Measurements from ENCODE around the gene MED15.

MED15 gene

GRCh38 chr22:20507253-20508066 lies at the start of gene MED15:
Gene MED15 (plus strand): TSS chr22:20507610. CDS start chr22:20507679, 69 bp downstream.
- peak within 1 kb of the TSS; percentile 97 for H3K9ac ChIP-seq (ENCODE audit: low read depth in 1 of 2, low read length in 2 of 2)
- peaks cover 0 to 4% of the 10 kb centered on the region in 2 donors for H3K36me3 ChIP-seq (ENCODE audit: control insufficient read depth in 2 of 2, insufficient read depth in 2 of 2, low read length in 2 of 2)
- no peaks in the 10 kb centered on the region for H3K9me3 ChIP-seq (ENCODE audit: control insufficient read depth in 2 of 2, low read length in 2 of 2)
- H3K27me3 ChIP-seq (ENCODE audit: control insufficient read depth in 2 of 2, insufficient read depth in 2 of 2, low read length in 2 of 2), result no peaks in the 10 kb centered on the region
- H3K27ac ChIP-seq (ENCODE audit: low read depth in 2 of 2, low read length in 2 of 2), result peak within 1 kb of the TSS; percentile 95
- peaks cover 32 to 38% of the 10 kb centered on the region in 2 donors for H3K4me1 ChIP-seq (ENCODE audit: control insufficient read depth in 2 of 2, insufficient read depth in 2 of 2, low read length in 2 of 2)
- H3K4me3 ChIP-seq (ENCODE audit: low read length in 2 of 2), result peak within 1 kb of the TSS; percentile 80 to 91

DNA sequence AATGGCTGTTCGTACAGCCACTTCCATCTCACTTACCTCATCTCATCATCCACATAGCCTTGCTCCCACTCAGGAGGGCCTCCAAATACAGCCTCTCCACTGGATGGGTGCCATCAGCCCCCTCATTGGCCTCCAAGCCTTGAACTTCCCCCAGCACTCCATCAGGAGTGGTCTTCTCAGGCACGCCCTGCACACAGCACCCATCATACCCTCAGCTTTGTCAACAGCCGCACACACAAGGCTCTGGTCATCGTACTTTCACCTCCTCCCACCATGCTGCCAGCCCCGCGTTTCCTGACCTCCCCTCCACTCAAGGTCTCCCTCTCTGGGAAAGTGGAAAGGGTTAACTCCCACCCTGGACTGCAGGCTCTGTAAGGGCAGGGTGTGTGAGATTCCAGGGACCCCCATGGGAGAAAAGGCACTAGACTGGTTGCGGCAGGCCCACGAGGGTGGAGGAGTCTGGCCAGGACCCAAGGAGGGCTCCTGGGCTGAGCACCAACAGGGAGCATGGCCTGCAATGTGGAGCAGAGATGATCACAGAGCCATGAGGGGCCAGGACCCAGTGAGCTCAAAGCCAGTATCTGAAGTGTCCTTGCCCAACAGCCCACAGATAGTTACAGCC lies 48.8 kb upstream of the MED15 start:
- Histone ChIP-seq H3K4me3 (ENCODE audit: low read length in 2 of 2) (no peak overlapping the region), H3K9me3 (ENCODE audit: control insufficient read depth in 2 of 2, low read length in 2 of 2) (no peaks in the 10 kb centered on the region), H3K27ac (ENCODE audit: low read depth in 2 of 2, low read length in 2 of 2) (no peak overlapping the region), H3K27me3 (ENCODE audit: control insufficient read depth in 2 of 2, insufficient read depth in 2 of 2, low read length in 2 of 2) (no peaks in the 10 kb centered on the region), H3K36me3 (ENCODE audit: control insufficient read depth in 2 of 2, insufficient read depth in 2 of 2, low read length in 2 of 2) (peaks cover 5 to 7% of the 10 kb centered on the region in 2 donors), H3K9ac (ENCODE audit: low read depth in 1 of 2, low read length in 2 of 2) (no peak overlapping the region), H3K4me1 (ENCODE audit: control insufficient read depth in 2 of 2, insufficient read depth in 2 of 2, low read length in 2 of 2) (peaks cover 0 to 2% of the 10 kb centered on the region in 2 donors)

DNA sequence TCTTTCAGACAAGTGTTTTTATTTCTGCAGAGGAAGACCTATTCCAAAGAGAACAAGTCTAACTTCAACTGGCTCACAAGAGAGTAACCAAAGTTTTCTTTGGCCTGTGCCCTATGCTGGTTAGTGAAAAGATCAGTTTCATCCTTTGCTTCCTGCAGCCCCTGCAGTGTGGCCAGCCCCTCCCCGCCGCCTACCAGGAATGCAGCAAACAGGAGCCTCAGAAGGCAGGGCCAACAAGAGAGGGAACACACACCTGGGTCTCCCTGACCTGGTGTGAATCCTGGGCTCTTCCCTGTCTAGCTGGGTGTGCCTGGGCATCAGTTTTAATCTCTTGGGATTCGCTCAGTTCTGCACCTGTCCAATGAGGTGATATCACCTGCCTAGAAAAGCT lies 48.3 kb upstream of the MED15 start:
- Histone ChIP-seq H3K27me3 (ENCODE audit: control insufficient read depth in 2 of 2, insufficient read depth in 2 of 2, low read length in 2 of 2) (no peaks in the 10 kb centered on the region), H3K27ac (ENCODE audit: low read depth in 2 of 2, low read length in 2 of 2) (no peak overlapping the region), H3K36me3 (ENCODE audit: control insufficient read depth in 2 of 2, insufficient read depth in 2 of 2, low read length in 2 of 2) (peaks cover 6 to 7% of the 10 kb centered on the region in 2 donors), H3K4me1 (ENCODE audit: control insufficient read depth in 2 of 2, insufficient read depth in 2 of 2, low read length in 2 of 2) (peaks cover 0 to 5% of the 10 kb centered on the region in 2 donors), H3K9me3 (ENCODE audit: control insufficient read depth in 2 of 2, low read length in 2 of 2) (no peaks in the 10 kb centered on the region), H3K9ac (ENCODE audit: low read depth in 1 of 2, low read length in 2 of 2) (no peak overlapping the region), H3K4me3 (ENCODE audit: low read length in 2 of 2) (no peak overlapping the region)

- peaks cover 11 to 13% of the 10 kb centered on the region in 2 donors for H3K36me3 ChIP-seq (ENCODE audit: control insufficient read depth in 2 of 2, insufficient read depth in 2 of 2, low read length in 2 of 2)
- no peak overlapping the region for H3K9ac ChIP-seq (ENCODE audit: low read depth in 1 of 2, low read length in 2 of 2)
- H3K4me1 ChIP-seq (ENCODE audit: control insufficient read depth in 2 of 2, insufficient read depth in 2 of 2, low read length in 2 of 2), result peaks cover 3 to 11% of the 10 kb centered on the region in 2 donors
- no peak overlapping the region for H3K27ac ChIP-seq (ENCODE audit: low read depth in 2 of 2, low read length in 2 of 2)
- no peak overlapping the region for H3K4me3 ChIP-seq (ENCODE audit: low read length in 2 of 2)
- H3K9me3 ChIP-seq (ENCODE audit: control insufficient read depth in 2 of 2, low read length in 2 of 2), result no peaks in the 10 kb centered on the region
- H3K27me3 ChIP-seq (ENCODE audit: control insufficient read depth in 2 of 2, insufficient read depth in 2 of 2, low read length in 2 of 2), result no peaks in the 10 kb centered on the region
Observed at GRCh38 chr22:20459862-20460261, 47.5 kb upstream of the MED15 start.

DNA sequence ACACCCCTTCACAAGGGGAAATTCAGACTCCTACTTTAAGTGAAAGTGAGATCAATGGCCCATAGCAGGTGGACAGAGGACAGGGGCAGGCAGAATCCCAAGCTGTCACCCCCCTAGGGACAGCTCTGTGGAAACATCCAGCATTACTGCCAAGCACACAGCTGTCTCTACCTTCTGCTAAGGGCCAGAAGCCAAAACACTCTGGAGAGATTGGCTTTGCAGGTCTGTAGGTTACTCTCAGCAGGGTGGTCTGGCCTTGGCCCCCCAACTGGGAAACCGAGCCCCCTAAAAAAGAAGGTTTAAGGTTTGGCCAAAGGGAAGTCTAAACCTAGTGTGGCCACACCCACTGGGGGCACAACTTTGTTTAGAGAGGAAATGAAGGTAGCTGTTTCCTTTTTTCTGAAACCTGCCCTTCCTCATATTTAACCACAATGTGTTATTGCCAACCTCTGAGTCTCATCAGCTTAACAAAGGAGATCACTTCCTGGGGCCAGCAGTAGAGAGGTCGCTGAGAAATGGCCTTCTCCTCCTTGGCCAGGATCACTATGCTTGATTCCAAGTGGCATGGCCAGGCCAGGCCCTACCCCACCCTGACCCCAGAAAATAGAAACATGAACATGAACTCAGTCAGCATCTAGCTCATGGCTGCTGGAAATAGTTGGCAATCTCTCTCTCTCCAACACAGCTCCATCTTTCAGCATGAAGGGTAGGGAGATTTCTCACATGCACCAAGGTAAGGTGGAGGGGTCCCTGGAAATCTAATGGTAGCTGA lies 43.9 kb upstream of the MED15 start:
- H3K4me3 ChIP-seq (ENCODE audit: low read length in 2 of 2), result no peak overlapping the region
- H3K9me3 ChIP-seq (ENCODE audit: control insufficient read depth in 2 of 2, low read length in 2 of 2), result no peaks in the 10 kb centered on the region
- no peaks in the 10 kb centered on the region for H3K27me3 ChIP-seq (ENCODE audit: control insufficient read depth in 2 of 2, insufficient read depth in 2 of 2, low read length in 2 of 2)
- H3K36me3 ChIP-seq (ENCODE audit: control insufficient read depth in 2 of 2, insufficient read depth in 2 of 2, low read length in 2 of 2), result peaks cover 7 to 16% of the 10 kb centered on the region in 2 donors
- H3K27ac ChIP-seq (ENCODE audit: low read depth in 2 of 2, low read length in 2 of 2), result peak overlapping the region; percentile 28 to 82
- peak overlapping the region in 1 of 2 donors; percentile 32 for H3K9ac ChIP-seq (ENCODE audit: low read depth in 1 of 2, low read length in 2 of 2)
- H3K4me1 ChIP-seq (ENCODE audit: control insufficient read depth in 2 of 2, insufficient read depth in 2 of 2, low read length in 2 of 2), result peaks cover 3 to 11% of the 10 kb centered on the region in 2 donors

DNA sequence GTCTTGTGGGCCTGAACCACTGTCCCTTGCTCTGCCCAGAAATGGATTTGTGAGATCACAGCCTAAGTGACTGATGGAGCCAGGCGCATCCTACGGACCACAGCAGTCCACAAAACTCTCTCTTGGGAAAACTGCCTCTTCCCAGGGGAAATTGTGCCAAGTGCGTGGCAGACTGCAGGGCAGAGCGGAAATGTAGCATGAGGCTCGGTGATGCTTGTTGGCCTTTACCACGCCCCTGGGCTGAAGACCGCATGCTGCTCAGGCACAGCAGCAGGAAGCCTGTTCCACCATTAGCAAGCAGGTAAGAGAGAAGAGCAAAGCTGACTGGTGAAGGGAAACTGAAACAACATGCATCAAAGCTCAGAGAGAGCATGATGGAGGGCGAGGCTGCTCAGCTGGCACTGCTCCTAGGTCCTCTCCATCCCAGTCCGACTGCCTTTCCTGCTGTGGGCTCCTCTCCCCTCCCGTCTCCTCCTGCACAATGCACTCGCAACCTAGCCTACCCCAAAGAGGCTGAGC lies 43.3 kb upstream of the MED15 start:
- Histone ChIP-seq H3K4me3 (ENCODE audit: low read length in 2 of 2) (no peak overlapping the region), H3K9me3 (ENCODE audit: control insufficient read depth in 2 of 2, low read length in 2 of 2) (no peaks in the 10 kb centered on the region), H3K4me1 (ENCODE audit: control insufficient read depth in 2 of 2, insufficient read depth in 2 of 2, low read length in 2 of 2) (peaks cover 3 to 11% of the 10 kb centered on the region in 2 donors), H3K27me3 (ENCODE audit: control insufficient read depth in 2 of 2, insufficient read depth in 2 of 2, low read length in 2 of 2) (no peaks in the 10 kb centered on the region), H3K9ac (ENCODE audit: low read depth in 1 of 2, low read length in 2 of 2) (peak overlapping the region in 1 of 2 donors; percentile 32), H3K36me3 (ENCODE audit: control insufficient read depth in 2 of 2, insufficient read depth in 2 of 2, low read length in 2 of 2) (peaks cover 7 to 16% of the 10 kb centered on the region in 2 donors), H3K27ac (ENCODE audit: low read depth in 2 of 2, low read length in 2 of 2) (peak overlapping the region; percentile 28 to 82)

DNA sequence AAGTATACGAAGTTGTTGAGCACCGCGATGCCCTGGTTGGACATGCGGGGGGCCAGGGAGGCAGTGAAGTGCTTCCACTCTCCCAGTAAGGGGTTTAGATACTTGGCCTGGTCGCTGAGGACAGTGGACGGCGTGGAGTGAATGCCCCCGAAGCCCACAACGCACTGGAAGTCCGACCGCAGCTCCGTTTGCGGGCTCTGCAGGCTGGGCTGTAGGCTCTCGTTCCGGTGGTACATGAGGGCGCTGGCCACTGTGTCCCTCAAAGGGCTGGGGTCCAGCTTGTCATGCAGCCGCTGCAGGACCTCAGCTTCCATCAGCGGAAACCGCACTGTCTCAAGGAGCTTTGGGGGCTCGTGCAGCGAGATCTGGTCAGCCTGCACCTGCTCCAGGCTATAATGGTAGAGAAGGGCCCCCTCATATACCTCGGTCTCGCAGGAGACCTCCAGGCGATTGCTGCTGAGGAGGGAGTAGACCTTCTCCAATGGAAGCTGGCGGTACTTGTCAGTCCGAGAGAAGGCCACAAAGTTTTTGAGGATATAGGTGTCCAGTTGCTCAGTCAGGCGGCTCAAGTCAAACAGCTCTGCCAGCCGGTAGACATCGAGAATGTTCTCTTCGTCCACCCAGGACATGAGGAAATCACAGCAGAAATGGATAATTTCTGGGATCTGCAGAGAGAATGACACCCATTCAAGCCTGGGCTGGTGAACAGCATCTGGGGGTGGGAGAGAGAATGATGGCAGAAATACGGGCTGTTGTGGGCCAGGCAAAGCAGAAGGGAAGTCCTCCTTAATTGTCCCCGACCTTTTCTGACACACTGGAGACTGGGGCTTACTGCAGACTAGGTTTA lies 42.3 kb upstream of the MED15 start:
- Histone ChIP-seq H3K9ac (ENCODE audit: low read depth in 1 of 2, low read length in 2 of 2) (no peak overlapping the region), H3K27ac (ENCODE audit: low read depth in 2 of 2, low read length in 2 of 2) (peak overlapping the region in 1 of 2 donors; percentile 82), H3K36me3 (ENCODE audit: control insufficient read depth in 2 of 2, insufficient read depth in 2 of 2, low read length in 2 of 2) (peaks cover 7 to 16% of the 10 kb centered on the region in 2 donors)

DNA sequence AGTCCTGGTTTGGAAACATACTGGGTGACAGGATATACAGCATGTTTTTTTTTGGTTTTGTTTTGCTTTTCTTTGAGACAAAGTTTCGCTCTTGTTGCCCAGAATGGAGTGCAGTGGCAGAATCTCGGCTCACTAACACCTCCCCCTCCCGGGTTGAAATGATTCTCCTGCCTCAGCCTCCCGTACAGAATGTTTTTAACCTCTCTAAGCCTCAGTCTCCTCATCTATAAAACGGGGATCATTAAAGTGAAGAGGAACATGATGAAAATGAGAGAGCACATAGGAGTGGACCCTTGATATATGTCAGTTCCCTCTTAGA lies 41.7 kb upstream of the MED15 start:
- Histone ChIP-seq H3K4me3 (ENCODE audit: low read length in 2 of 2) (no peak overlapping the region), H3K4me1 (ENCODE audit: control insufficient read depth in 2 of 2, insufficient read depth in 2 of 2, low read length in 2 of 2) (peaks cover 3 to 11% of the 10 kb centered on the region in 2 donors), H3K9me3 (ENCODE audit: control insufficient read depth in 2 of 2, low read length in 2 of 2) (no peaks in the 10 kb centered on the region), H3K27ac (ENCODE audit: low read depth in 2 of 2, low read length in 2 of 2) (no peak overlapping the region), H3K9ac (ENCODE audit: low read depth in 1 of 2, low read length in 2 of 2) (no peak overlapping the region), H3K36me3 (ENCODE audit: control insufficient read depth in 2 of 2, insufficient read depth in 2 of 2, low read length in 2 of 2) (peaks cover 7 to 18% of the 10 kb centered on the region in 2 donors), H3K27me3 (ENCODE audit: control insufficient read depth in 2 of 2, insufficient read depth in 2 of 2, low read length in 2 of 2) (no peaks in the 10 kb centered on the region)

More for the DNA sequence above, 42.3 kb upstream of the MED15 start:
- H3K4me3 ChIP-seq (ENCODE audit: low read length in 2 of 2), result no peak overlapping the region
- H3K4me1 ChIP-seq (ENCODE audit: control insufficient read depth in 2 of 2, insufficient read depth in 2 of 2, low read length in 2 of 2), result peaks cover 3 to 11% of the 10 kb centered on the region in 2 donors
- H3K27me3 ChIP-seq (ENCODE audit: control insufficient read depth in 2 of 2, insufficient read depth in 2 of 2, low read length in 2 of 2), result no peaks in the 10 kb centered on the region
- H3K9me3 ChIP-seq (ENCODE audit: control insufficient read depth in 2 of 2, low read length in 2 of 2), result no peaks in the 10 kb centered on the region

DNA sequence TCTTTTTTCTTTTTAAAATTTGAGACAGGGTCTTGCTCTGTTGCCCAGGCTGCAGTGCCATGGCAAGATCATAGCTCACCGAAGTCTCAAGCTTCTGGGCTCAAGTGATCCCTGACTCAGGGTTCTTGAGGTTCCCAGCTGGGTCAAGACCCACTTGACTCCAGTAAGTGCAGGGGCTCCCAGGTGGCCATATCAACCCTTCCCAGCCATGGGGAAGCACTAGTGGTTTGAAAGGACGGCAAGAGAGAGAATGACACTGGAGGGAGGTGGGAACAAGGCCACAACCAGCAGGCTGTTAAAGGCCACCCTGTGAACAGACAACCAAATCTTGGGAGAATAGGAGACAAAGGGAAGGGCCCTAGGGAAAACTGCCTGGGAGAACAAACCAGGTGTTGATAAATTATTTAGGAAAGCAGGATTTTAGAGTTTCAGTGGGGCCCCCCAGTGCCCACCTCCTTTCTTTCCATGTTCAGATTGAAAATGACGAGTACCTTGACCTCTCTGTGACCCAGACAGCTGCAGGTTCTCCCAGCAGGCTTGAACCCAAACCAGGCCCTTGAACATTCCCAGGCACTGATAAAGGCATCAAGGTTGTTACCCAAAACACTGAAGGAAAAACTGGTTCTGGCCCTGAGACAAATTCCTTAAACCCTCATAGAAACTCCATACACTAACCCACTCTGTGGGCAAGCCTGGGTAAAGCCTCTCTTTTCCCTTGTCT lies 40.6 kb upstream of the MED15 start:
- H3K4me1 ChIP-seq (ENCODE audit: control insufficient read depth in 2 of 2, insufficient read depth in 2 of 2, low read length in 2 of 2), result peaks cover 3 to 11% of the 10 kb centered on the region in 2 donors

More for the DNA sequence above, 40.6 kb upstream of the MED15 start:
- Histone ChIP-seq H3K4me3 (ENCODE audit: low read length in 2 of 2) (no peak overlapping the region), H3K9me3 (ENCODE audit: control insufficient read depth in 2 of 2, low read length in 2 of 2) (no peaks in the 10 kb centered on the region), H3K27me3 (ENCODE audit: control insufficient read depth in 2 of 2, insufficient read depth in 2 of 2, low read length in 2 of 2) (no peaks in the 10 kb centered on the region), H3K27ac (ENCODE audit: low read depth in 2 of 2, low read length in 2 of 2) (no peak overlapping the region), H3K9ac (ENCODE audit: low read depth in 1 of 2, low read length in 2 of 2) (no peak overlapping the region), H3K36me3 (ENCODE audit: control insufficient read depth in 2 of 2, insufficient read depth in 2 of 2, low read length in 2 of 2) (peaks cover 11 to 25% of the 10 kb centered on the region in 2 donors)

Data from mucosa of rectum (tissue), 2 donors.